KMS-11 (cell line): ENCODE measurements around the gene C14orf93.

Experiments
- H2AFZ ChIP-seq: fragments of 200-600 bp; sonication (generic); 2 replicates; pipeline ENCODE4 v1.6.1; 2016; ENCODE audit warnings: antibody characterized with exemption, mixed run types, low read depth
- H3K27ac ChIP-seq: fragments of 200-600 bp; sonication (generic); 2 replicates; pipeline ENCODE4 v1.6.1; 2016; ENCODE audit warnings: mild to moderate bottlenecking, mixed run types
- H3K27me3 ChIP-seq: fragments of 200-600 bp; sonication (generic); 2 replicates; pipeline ENCODE4 v1.6.1; 2017; ENCODE audit warnings: mild to moderate bottlenecking, low read depth, mixed run types, moderate library complexity; ENCODE audit not compliant: insufficient read depth
- H3K36me3 ChIP-seq: fragments of 200-600 bp; sonication (generic); 2 replicates; pipeline ENCODE4 v1.6.1; 2017; ENCODE audit warnings: mild to moderate bottlenecking, mixed run types; ENCODE audit not compliant: insufficient read depth
- H3K4me1 ChIP-seq: fragments of 200-600 bp; sonication (generic); 2 replicates; pipeline ENCODE4 v1.6.1; 2016; ENCODE audit warnings: mild to moderate bottlenecking, low read depth, mixed run types; ENCODE audit not compliant: poor library complexity, severe bottlenecking
- H3K4me2 ChIP-seq: fragments of 200-600 bp; sonication (generic); 2 replicates; pipeline ENCODE4 v1.7.0; 2016; ENCODE audit warnings: mild to moderate bottlenecking, mixed run types
- H3K4me3 ChIP-seq: fragments of 200-600 bp; sonication (generic); IDR thresholded peaks from 2 replicates; pipeline ENCODE4 v1.6.1; 2017; ENCODE audit warnings: low read depth, low read length, mixed read lengths; ENCODE audit not compliant: insufficient read depth
- H3K79me2 ChIP-seq: fragments of 200-600 bp; sonication (generic); 2 replicates; pipeline ENCODE4 v1.6.1; 2016; ENCODE audit warnings: low read depth, mixed run types; ENCODE audit not compliant: insufficient read depth
- H3K9ac ChIP-seq: fragments of 200-600 bp; sonication (generic); 2 replicates; pipeline ENCODE4 v1.6.1; 2016; ENCODE audit warnings: mild to moderate bottlenecking, mixed run types
- H4K20me1 ChIP-seq: fragments of 200-600 bp; sonication (generic); 2 replicates; pipeline ENCODE4 v1.6.1; 2016; ENCODE audit warnings: mild to moderate bottlenecking, mixed run types; ENCODE audit not compliant: insufficient read depth
- TF ChIP-seq, protein P1 (sequence below): fragments of 200-600 bp; sonication (generic); conservative IDR thresholded peaks from 2 replicates; pipeline ENCODE4 v1.6.1; 2017; ENCODE audit warnings: low read depth, mild to moderate bottlenecking, antibody characterized with exemption, low read length, moderate library complexity, mixed read lengths

Gene C14orf93

GRCh38 chr14:23056956-23057756 lies 47.2 kb upstream of the C14orf93 start, which contains the start of gene CDH24:
TSS of gene CDH24 (minus strand) at chr14:23057520. CDS start at chr14:23055733, 1,787 bp downstream.
- Histone ChIP-seq H3K4me3 (no peak within 1 kb of the TSS), H3K9ac (peak within 1 kb of the TSS; percentile 18; the same call in 1 of the 2 replicates), H3K79me2 (no peaks in the 10 kb centered on the region), H3K4me1 (peaks cover 12% of the 10 kb centered on the region), H2AFZ (peak within 1 kb of the TSS; percentile 47; the same call in 1 of the 2 replicates), H3K36me3 (no peaks in the 10 kb centered on the region), H4K20me1 (no peaks in the 10 kb centered on the region), H3K27ac (no peak within 1 kb of the TSS; the same call in 1 of the 2 replicates), H3K27me3 (no peaks in the 10 kb centered on the region), H3K4me2 (peak within 1 kb of the TSS; percentile 96)
- TF ChIP-seq, protein P1, sequence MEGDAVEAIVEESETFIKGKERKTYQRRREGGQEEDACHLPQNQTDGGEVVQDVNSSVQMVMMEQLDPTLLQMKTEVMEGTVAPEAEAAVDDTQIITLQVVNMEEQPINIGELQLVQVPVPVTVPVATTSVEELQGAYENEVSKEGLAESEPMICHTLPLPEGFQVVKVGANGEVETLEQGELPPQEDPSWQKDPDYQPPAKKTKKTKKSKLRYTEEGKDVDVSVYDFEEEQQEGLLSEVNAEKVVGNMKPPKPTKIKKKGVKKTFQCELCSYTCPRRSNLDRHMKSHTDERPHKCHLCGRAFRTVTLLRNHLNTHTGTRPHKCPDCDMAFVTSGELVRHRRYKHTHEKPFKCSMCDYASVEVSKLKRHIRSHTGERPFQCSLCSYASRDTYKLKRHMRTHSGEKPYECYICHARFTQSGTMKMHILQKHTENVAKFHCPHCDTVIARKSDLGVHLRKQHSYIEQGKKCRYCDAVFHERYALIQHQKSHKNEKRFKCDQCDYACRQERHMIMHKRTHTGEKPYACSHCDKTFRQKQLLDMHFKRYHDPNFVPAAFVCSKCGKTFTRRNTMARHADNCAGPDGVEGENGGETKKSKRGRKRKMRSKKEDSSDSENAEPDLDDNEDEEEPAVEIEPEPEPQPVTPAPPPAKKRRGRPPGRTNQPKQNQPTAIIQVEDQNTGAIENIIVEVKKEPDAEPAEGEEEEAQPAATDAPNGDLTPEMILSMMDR = no peak

GRCh38 chr14:23056145-23056955 lies 46.4 kb upstream of the C14orf93 start:
- Histone ChIP-seq H3K9ac (peak overlapping the region; percentile 12; the same call in 1 of the 2 replicates), H2AFZ (peak overlapping the region; percentile 44; the same call in 1 of the 2 replicates)

GRCh38 chr14:23055621-23056144 lies 45.7 kb upstream of the C14orf93 start:
- TF ChIP-seq, protein P1 = no peak
- Histone ChIP-seq H3K4me3 (no peak overlapping the region), H3K9ac (no peak overlapping the region; the same call in 1 of the 2 replicates)

More at GRCh38 chr14:23056145-23056955, 46.4 kb upstream of the C14orf93 start:
- no peaks in the 10 kb centered on the region for H3K79me2 ChIP-seq
- H3K27ac ChIP-seq = peak overlapping the region; percentile 35
- H3K36me3 ChIP-seq = no peaks in the 10 kb centered on the region
- peaks cover 12% of the 10 kb centered on the region for H3K4me1 ChIP-seq
- peak overlapping the region; percentile 96 for H3K4me2 ChIP-seq
- TF ChIP-seq, protein P1 = peak; percentile 68
- no peak overlapping the region for H3K4me3 ChIP-seq
- H3K27me3 ChIP-seq = no peaks in the 10 kb centered on the region
- no peaks in the 10 kb centered on the region for H4K20me1 ChIP-seq

DNA sequence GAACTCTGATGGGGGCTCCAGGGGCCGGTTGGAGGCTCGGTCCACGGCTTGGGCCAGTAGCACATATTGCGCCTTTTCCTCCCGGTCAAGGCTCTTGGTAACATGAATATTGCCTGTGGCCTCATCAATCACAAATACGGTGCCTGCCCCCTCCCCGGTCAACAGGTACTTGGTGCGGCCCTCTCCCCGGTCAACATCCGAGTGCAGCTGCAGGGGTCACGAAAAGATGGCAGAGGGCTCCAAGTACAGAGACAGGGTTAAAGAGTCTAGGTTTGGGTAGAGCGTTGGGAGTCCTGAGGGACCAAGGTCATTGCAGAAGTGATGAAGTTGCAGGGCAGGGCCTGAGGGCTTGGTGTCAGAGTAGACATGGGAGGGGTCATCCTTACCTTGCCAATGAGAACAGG lies 45.2 kb upstream of the C14orf93 start:
- Histone ChIP-seq H4K20me1 (no peaks in the 10 kb centered on the region), H3K4me1 (peaks cover 12% of the 10 kb centered on the region), H3K27ac (no peak overlapping the region), H2AFZ (no peak overlapping the region), H3K27me3 (no peaks in the 10 kb centered on the region), H3K4me3 (no peak overlapping the region), H3K79me2 (no peaks in the 10 kb centered on the region), H3K4me2 (peak overlapping the region; percentile 96; the same call in 1 of the 2 replicates), H3K36me3 (no peaks in the 10 kb centered on the region), H3K9ac (no peak overlapping the region)
- TF ChIP-seq, protein P1 = no peak

More at GRCh38 chr14:23055621-23056144, 45.7 kb upstream of the C14orf93 start:
- Histone ChIP-seq H3K4me2 (peak overlapping the region; percentile 96), H3K79me2 (no peaks in the 10 kb centered on the region), H3K27ac (peak overlapping the region; percentile 35), H3K4me1 (peaks cover 12% of the 10 kb centered on the region), H2AFZ (peak overlapping the region; percentile 44; the same call in 1 of the 2 replicates), H3K36me3 (no peaks in the 10 kb centered on the region), H3K27me3 (no peaks in the 10 kb centered on the region), H4K20me1 (no peaks in the 10 kb centered on the region)
